ENCODE data around the gene HOXA11. TPM values are rescaled to one million over a fixed set of nuclear protein-coding genes. Genes with fewer than 3 reads are reported as not detected.

HOXA11 gene
- total RNA-seq, 1 experiment from 2014 or later: not detected

DNA sequence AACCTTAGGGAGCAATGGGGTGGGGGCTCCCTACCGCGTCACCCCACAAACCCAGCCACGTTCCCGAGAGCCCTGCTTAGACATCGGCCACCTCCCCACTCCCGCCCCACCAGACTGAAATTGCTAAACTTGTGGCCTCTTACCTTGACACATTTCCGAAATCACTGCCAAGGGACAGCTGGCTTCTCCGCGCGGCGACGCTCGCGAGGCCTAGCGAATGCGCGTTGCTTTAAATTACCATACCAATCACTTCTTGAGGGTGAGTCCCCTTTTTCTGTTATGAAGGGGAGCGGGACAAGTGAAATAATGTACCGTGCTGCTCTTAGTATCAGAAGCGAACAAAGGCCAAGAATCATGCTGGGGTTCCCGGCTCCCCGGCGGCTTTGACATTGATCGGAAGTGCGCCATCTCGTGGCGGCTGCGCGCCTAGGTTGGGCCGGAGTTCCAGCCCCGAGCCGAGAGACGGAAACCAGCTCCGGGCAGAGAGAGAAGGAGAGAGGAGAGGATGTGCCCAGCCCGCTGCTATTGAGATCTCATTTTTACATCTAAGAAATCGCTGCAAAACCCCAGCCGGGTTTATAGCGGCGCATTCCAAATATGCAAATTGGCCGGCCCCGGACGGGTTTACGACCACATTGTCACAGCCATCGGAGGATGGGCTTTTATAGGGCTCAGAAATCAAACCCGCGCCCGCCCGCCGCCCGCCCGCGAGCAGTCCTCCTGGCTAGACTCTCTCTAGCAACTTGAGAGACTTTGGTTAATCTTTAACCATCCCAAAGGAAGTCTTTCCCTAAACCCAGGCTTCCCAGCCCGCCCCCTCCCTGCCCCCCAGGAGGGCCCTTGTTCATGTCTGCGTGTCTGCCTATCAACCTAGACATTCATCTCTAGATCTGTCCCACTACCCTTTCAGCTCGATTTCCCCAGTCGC is 5.3 kb downstream of the HOXA11 start:
- POLR2A ChIA-PET: no interaction called here
- TF ChIP-seq JAZF1 (CRISPR knock-in tag; IDR thresholded peaks at IDR 0.05): no peak
- TF ChIP-seq, protein P1, sequence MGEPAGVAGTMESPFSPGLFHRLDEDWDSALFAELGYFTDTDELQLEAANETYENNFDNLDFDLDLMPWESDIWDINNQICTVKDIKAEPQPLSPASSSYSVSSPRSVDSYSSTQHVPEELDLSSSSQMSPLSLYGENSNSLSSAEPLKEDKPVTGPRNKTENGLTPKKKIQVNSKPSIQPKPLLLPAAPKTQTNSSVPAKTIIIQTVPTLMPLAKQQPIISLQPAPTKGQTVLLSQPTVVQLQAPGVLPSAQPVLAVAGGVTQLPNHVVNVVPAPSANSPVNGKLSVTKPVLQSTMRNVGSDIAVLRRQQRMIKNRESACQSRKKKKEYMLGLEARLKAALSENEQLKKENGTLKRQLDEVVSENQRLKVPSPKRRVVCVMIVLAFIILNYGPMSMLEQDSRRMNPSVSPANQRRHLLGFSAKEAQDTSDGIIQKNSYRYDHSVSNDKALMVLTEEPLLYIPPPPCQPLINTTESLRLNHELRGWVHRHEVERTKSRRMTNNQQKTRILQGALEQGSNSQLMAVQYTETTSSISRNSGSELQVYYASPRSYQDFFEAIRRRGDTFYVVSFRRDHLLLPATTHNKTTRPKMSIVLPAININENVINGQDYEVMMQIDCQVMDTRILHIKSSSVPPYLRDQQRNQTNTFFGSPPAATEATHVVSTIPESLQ (CRISPR knock-in tag; IDR thresholded peaks at IDR 0.05): no peak
- TF ChIP-seq, protein P2, sequence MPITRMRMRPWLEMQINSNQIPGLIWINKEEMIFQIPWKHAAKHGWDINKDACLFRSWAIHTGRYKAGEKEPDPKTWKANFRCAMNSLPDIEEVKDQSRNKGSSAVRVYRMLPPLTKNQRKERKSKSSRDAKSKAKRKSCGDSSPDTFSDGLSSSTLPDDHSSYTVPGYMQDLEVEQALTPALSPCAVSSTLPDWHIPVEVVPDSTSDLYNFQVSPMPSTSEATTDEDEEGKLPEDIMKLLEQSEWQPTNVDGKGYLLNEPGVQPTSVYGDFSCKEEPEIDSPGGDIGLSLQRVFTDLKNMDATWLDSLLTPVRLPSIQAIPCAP (CRISPR knock-in tag; IDR thresholded peaks at IDR 0.05): no peak
- TF ChIP-seq NFYB (CRISPR knock-in tag; conservative IDR thresholded peaks at IDR 0.05; ENCODE audit: low read depth): no peak
- TF ChIP-seq, protein P3, sequence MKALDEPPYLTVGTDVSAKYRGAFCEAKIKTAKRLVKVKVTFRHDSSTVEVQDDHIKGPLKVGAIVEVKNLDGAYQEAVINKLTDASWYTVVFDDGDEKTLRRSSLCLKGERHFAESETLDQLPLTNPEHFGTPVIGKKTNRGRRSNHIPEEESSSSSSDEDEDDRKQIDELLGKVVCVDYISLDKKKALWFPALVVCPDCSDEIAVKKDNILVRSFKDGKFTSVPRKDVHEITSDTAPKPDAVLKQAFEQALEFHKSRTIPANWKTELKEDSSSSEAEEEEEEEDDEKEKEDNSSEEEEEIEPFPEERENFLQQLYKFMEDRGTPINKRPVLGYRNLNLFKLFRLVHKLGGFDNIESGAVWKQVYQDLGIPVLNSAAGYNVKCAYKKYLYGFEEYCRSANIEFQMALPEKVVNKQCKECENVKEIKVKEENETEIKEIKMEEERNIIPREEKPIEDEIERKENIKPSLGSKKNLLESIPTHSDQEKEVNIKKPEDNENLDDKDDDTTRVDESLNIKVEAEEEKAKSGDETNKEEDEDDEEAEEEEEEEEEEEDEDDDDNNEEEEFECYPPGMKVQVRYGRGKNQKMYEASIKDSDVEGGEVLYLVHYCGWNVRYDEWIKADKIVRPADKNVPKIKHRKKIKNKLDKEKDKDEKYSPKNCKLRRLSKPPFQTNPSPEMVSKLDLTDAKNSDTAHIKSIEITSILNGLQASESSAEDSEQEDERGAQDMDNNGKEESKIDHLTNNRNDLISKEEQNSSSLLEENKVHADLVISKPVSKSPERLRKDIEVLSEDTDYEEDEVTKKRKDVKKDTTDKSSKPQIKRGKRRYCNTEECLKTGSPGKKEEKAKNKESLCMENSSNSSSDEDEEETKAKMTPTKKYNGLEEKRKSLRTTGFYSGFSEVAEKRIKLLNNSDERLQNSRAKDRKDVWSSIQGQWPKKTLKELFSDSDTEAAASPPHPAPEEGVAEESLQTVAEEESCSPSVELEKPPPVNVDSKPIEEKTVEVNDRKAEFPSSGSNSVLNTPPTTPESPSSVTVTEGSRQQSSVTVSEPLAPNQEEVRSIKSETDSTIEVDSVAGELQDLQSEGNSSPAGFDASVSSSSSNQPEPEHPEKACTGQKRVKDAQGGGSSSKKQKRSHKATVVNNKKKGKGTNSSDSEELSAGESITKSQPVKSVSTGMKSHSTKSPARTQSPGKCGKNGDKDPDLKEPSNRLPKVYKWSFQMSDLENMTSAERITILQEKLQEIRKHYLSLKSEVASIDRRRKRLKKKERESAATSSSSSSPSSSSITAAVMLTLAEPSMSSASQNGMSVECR (CRISPR knock-in tag; IDR thresholded peaks at IDR 0.05; ENCODE audit: borderline replicate concordance): no peak
- TF ChIP-seq TEAD1 (CRISPR knock-in tag; IDR thresholded peaks at IDR 0.05): 0 out of 2 replicates have a peak, but pooled peaks have one; percentile 28
- TF ChIP-seq, protein P4, sequence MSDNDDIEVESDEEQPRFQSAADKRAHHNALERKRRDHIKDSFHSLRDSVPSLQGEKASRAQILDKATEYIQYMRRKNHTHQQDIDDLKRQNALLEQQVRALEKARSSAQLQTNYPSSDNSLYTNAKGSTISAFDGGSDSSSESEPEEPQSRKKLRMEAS (CRISPR knock-in tag; IDR thresholded peaks at IDR 0.05): peak; percentile 31; the same call in 1 of the 2 replicates
- TF ChIP-seq, protein P5, sequence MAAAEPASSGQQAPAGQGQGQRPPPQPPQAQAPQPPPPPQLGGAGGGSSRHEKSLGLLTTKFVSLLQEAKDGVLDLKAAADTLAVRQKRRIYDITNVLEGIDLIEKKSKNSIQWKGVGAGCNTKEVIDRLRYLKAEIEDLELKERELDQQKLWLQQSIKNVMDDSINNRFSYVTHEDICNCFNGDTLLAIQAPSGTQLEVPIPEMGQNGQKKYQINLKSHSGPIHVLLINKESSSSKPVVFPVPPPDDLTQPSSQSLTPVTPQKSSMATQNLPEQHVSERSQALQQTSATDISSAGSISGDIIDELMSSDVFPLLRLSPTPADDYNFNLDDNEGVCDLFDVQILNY (CRISPR knock-in tag; IDR thresholded peaks at IDR 0.05): no peak
- TF ChIP-seq GRHL2 (CRISPR knock-in tag; IDR thresholded peaks at IDR 0.05; ENCODE audit: insufficient replicate concordance, severe bottlenecking): no peak
- no peak for TF ChIP-seq CREB1 (CRISPR knock-in tag; IDR thresholded peaks at IDR 0.05)
- no peak for TF ChIP-seq CREM (CRISPR knock-in tag; IDR thresholded peaks at IDR 0.05)
- TF ChIP-seq, protein P6, sequence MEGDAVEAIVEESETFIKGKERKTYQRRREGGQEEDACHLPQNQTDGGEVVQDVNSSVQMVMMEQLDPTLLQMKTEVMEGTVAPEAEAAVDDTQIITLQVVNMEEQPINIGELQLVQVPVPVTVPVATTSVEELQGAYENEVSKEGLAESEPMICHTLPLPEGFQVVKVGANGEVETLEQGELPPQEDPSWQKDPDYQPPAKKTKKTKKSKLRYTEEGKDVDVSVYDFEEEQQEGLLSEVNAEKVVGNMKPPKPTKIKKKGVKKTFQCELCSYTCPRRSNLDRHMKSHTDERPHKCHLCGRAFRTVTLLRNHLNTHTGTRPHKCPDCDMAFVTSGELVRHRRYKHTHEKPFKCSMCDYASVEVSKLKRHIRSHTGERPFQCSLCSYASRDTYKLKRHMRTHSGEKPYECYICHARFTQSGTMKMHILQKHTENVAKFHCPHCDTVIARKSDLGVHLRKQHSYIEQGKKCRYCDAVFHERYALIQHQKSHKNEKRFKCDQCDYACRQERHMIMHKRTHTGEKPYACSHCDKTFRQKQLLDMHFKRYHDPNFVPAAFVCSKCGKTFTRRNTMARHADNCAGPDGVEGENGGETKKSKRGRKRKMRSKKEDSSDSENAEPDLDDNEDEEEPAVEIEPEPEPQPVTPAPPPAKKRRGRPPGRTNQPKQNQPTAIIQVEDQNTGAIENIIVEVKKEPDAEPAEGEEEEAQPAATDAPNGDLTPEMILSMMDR (IDR thresholded peaks at IDR 0.05): peak; percentile 83
- no peak for TF ChIP-seq NR2C2 (CRISPR knock-in tag; IDR thresholded peaks at IDR 0.05)
- TF ChIP-seq, protein P7, sequence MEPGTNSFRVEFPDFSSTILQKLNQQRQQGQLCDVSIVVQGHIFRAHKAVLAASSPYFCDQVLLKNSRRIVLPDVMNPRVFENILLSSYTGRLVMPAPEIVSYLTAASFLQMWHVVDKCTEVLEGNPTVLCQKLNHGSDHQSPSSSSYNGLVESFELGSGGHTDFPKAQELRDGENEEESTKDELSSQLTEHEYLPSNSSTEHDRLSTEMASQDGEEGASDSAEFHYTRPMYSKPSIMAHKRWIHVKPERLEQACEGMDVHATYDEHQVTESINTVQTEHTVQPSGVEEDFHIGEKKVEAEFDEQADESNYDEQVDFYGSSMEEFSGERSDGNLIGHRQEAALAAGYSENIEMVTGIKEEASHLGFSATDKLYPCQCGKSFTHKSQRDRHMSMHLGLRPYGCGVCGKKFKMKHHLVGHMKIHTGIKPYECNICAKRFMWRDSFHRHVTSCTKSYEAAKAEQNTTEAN (CRISPR knock-in tag; IDR thresholded peaks at IDR 0.05): no peak
- TF ChIP-seq NFATC4 (CRISPR knock-in tag; IDR thresholded peaks at IDR 0.05): no peak
- TF ChIP-seq GABPB1 (CRISPR knock-in tag; IDR thresholded peaks at IDR 0.05): no peak
- TF ChIP-seq, protein P8, sequence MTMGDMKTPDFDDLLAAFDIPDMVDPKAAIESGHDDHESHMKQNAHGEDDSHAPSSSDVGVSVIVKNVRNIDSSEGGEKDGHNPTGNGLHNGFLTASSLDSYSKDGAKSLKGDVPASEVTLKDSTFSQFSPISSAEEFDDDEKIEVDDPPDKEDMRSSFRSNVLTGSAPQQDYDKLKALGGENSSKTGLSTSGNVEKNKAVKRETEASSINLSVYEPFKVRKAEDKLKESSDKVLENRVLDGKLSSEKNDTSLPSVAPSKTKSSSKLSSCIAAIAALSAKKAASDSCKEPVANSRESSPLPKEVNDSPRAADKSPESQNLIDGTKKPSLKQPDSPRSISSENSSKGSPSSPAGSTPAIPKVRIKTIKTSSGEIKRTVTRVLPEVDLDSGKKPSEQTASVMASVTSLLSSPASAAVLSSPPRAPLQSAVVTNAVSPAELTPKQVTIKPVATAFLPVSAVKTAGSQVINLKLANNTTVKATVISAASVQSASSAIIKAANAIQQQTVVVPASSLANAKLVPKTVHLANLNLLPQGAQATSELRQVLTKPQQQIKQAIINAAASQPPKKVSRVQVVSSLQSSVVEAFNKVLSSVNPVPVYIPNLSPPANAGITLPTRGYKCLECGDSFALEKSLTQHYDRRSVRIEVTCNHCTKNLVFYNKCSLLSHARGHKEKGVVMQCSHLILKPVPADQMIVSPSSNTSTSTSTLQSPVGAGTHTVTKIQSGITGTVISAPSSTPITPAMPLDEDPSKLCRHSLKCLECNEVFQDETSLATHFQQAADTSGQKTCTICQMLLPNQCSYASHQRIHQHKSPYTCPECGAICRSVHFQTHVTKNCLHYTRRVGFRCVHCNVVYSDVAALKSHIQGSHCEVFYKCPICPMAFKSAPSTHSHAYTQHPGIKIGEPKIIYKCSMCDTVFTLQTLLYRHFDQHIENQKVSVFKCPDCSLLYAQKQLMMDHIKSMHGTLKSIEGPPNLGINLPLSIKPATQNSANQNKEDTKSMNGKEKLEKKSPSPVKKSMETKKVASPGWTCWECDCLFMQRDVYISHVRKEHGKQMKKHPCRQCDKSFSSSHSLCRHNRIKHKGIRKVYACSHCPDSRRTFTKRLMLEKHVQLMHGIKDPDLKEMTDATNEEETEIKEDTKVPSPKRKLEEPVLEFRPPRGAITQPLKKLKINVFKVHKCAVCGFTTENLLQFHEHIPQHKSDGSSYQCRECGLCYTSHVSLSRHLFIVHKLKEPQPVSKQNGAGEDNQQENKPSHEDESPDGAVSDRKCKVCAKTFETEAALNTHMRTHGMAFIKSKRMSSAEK (CRISPR knock-in tag; IDR thresholded peaks at IDR 0.05; ENCODE audit: borderline replicate concordance): no peak
- TF ChIP-seq ESRRA (CRISPR knock-in tag; IDR thresholded peaks at IDR 0.05; ENCODE audit: borderline replicate concordance): no peak
- no peak for TF ChIP-seq ZNF671 (CRISPR knock-in tag; IDR thresholded peaks at IDR 0.05)

More for the DNA sequence above, 5.3 kb downstream of the HOXA11 start:
- Mint-ChIP-seq H3K36me3 (no peaks in the 10 kb centered on the region), H3K27ac (no peak overlapping the region), H3K4me1 (peaks cover 28% of the 10 kb centered on the region), H3K4me3 (peak overlapping the region; percentile 41), H3K9me3 (no peaks in the 10 kb centered on the region), H3K27me3 (ENCODE audit: low read depth) (peaks cover 100% of the 10 kb centered on the region)
- CTCF ChIA-PET: interaction anchor here (0.6 to 2.5 kb wide), 45 partner anchors 10 to 1126 kb away, joined by 3 to 34 read pairs (median 4); partner anchors contain the start of genes EVX1, HOXA1, HOXA13 and HOXA4
- peak; percentile 80 for DNase-seq (ENCODE audit: low spot score)
- peak; percentile 63 for ATAC-seq

Data from WTC11 (cell line).